Measurements from ENCODE around the gene NUP205.

GRCh38 chr7:135693558-135693957 lies 135.8 kb downstream of the NUP205 start:
- TF ChIP-seq, protein P1, sequence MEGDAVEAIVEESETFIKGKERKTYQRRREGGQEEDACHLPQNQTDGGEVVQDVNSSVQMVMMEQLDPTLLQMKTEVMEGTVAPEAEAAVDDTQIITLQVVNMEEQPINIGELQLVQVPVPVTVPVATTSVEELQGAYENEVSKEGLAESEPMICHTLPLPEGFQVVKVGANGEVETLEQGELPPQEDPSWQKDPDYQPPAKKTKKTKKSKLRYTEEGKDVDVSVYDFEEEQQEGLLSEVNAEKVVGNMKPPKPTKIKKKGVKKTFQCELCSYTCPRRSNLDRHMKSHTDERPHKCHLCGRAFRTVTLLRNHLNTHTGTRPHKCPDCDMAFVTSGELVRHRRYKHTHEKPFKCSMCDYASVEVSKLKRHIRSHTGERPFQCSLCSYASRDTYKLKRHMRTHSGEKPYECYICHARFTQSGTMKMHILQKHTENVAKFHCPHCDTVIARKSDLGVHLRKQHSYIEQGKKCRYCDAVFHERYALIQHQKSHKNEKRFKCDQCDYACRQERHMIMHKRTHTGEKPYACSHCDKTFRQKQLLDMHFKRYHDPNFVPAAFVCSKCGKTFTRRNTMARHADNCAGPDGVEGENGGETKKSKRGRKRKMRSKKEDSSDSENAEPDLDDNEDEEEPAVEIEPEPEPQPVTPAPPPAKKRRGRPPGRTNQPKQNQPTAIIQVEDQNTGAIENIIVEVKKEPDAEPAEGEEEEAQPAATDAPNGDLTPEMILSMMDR (IDR thresholded peaks at IDR 0.05; ENCODE audit: low read depth, low read length): no peak
- TF ChIP-seq MAX (IDR thresholded peaks at IDR 0.05; ENCODE audit: low read depth, low read length): no peak
